ENCODE measurements around the gene AGPAT3. TPM values are rescaled to one million over a fixed set of nuclear protein-coding genes. Genes with fewer than 3 reads are reported as not detected.

The AGPAT3 gene
- total RNA-seq, 1 experiment from 2014 or later, result 13.0 TPM

- H2BK5ac ChIP-seq (ENCODE audit: insufficient read length, low read length), result no peak overlapping the region
- no peaks in the 10 kb centered on the region for H3K9me3 ChIP-seq (ENCODE audit: control insufficient read depth, low read depth, low read length)
- peaks cover 3% of the 10 kb centered on the region; the same call in 1 of the 2 replicates for H3K4me1 ChIP-seq (ENCODE audit: insufficient read depth, low read length)
- no peak overlapping the region for H2BK120ac ChIP-seq (ENCODE audit: low read depth, low read length, poor library complexity, severe bottlenecking)
- H4K20me1 ChIP-seq (ENCODE audit: control insufficient read depth, insufficient read depth, insufficient read length), result no peaks in the 10 kb centered on the region
- no peak overlapping the region for H3K27ac ChIP-seq (ENCODE audit: insufficient read length, low read depth, low read length)
- H3K27me3 ChIP-seq (ENCODE audit: insufficient read depth, low read length), result no peaks in the 10 kb centered on the region
- no peak overlapping the region for H3K9ac ChIP-seq (ENCODE audit: extremely low read depth, insufficient read length, low read length)
- no peak overlapping the region for H4K8ac ChIP-seq (replicated peaks; ENCODE audit: insufficient read length, low read depth, low read length)
- no peak overlapping the region for H3K4me2 ChIP-seq (ENCODE audit: insufficient read depth, insufficient read length, low read length)
- Mint-ChIP-seq H3K9me3 (no peaks in the 10 kb centered on the region), H3K27ac (no peak overlapping the region), H3K36me3 (ENCODE audit: insufficient read depth in 1 of 3, low read depth in 3 of 3) (peaks cover 0 to 2% (median 0%) of the 10 kb centered on the region in 3 experiments; a peak in 1 of 7 replicates), H3K4me1 (peaks cover 34 to 43% of the 10 kb centered on the region in 2 experiments), H3K4me3 (no peak overlapping the region), H3K27me3 (ENCODE audit: low read depth) (peaks cover 10% of the 10 kb centered on the region)
- H2AK5ac ChIP-seq (ENCODE audit: insufficient read length, low read length), result no peak overlapping the region
- H3K23me2 ChIP-seq (ENCODE audit: insufficient read length, low read depth, low read length, poor library complexity, severe bottlenecking), result no peaks in the 10 kb centered on the region
- H2BK15ac ChIP-seq (ENCODE audit: low read depth, low read length), result no peak overlapping the region
- H3K18ac ChIP-seq (ENCODE audit: insufficient read length, low read depth, low read length), result no peak overlapping the region
- H3K23ac ChIP-seq (ENCODE audit: insufficient read length, low read depth, low read length), result no peak overlapping the region
- H3K79me1 ChIP-seq (ENCODE audit: insufficient read depth, low read depth, low read length, poor library complexity, severe bottlenecking), result no peaks in the 10 kb centered on the region
- TF ChIP-seq, protein P1, sequence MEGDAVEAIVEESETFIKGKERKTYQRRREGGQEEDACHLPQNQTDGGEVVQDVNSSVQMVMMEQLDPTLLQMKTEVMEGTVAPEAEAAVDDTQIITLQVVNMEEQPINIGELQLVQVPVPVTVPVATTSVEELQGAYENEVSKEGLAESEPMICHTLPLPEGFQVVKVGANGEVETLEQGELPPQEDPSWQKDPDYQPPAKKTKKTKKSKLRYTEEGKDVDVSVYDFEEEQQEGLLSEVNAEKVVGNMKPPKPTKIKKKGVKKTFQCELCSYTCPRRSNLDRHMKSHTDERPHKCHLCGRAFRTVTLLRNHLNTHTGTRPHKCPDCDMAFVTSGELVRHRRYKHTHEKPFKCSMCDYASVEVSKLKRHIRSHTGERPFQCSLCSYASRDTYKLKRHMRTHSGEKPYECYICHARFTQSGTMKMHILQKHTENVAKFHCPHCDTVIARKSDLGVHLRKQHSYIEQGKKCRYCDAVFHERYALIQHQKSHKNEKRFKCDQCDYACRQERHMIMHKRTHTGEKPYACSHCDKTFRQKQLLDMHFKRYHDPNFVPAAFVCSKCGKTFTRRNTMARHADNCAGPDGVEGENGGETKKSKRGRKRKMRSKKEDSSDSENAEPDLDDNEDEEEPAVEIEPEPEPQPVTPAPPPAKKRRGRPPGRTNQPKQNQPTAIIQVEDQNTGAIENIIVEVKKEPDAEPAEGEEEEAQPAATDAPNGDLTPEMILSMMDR (conservative IDR thresholded peaks at IDR 0.05), result no peak
- H4K5ac ChIP-seq (ENCODE audit: insufficient read length, low read depth, low read length), result no peak overlapping the region
- WGBS (ENCODE audit: extremely low coverage, insufficient read length, low lambda C conversion rate), result no CpG with 5 or more reads among the region's 7 CpGs
- no peak overlapping the region for H2BK20ac ChIP-seq (ENCODE audit: low read depth, low read length, poor library complexity, severe bottlenecking)
- DNase-seq, result no peak
- H2BK12ac ChIP-seq (ENCODE audit: insufficient read length, low read depth, low read length), result no peak overlapping the region
- H3T11ph ChIP-seq (ENCODE audit: low read length), result no peak overlapping the region
- no peak overlapping the region for H4K91ac ChIP-seq (ENCODE audit: insufficient read length, low read depth, low read length)
- H2AFZ ChIP-seq (ENCODE audit: low read length), result no peak overlapping the region
- H3K14ac ChIP-seq (ENCODE audit: insufficient read depth, low read length), result no peak overlapping the region
- no peak overlapping the region for H3K4ac ChIP-seq (ENCODE audit: low read depth, low read length)
- no peak overlapping the region for H3K56ac ChIP-seq (ENCODE audit: insufficient read length, low read depth, low read length)
- H3K79me2 ChIP-seq (ENCODE audit: insufficient read depth, low read length), result no peaks in the 10 kb centered on the region
Measured at GRCh38 chr21:43919283-43919682, 54.3 kb downstream of the AGPAT3 start.
